A673 (cell line): ENCODE results near the gene SPEM3. TPM values are rescaled to one million over a fixed set of nuclear protein-coding genes. Genes with fewer than 3 reads are reported as not detected.

Experiments used
- total RNA-seq: library from RNA; stranded (reverse); gene quantifications from 2 replicates; pipeline ENCODE4 v1.2.3, GENCODE V29; 2021

The SPEM3 gene
- total RNA-seq, 1 experiment from 2014 or later, result not detected

Other genes starting within 250 kb of the SPEM3 start
- gene ASGR1, start 249.5 kb upstream of the SPEM3 start, total RNA-seq, result 6.1 and 8.0 TPM in 2 replicates
- gene DLG4, start 209.0 kb upstream of the SPEM3 start, total RNA-seq, result 74.7 and 86.6 TPM in 2 replicates
- 425 and 509 TPM in 2 replicates for gene ACADVL, start 208.9 kb upstream of the SPEM3 start, total RNA-seq
- gene DVL2, start 194.3 kb upstream of the SPEM3 start, total RNA-seq, result 133 and 139 TPM in 2 replicates
- gene PHF23, start 189.4 kb upstream of the SPEM3 start, total RNA-seq, result 84.0 and 85.1 TPM in 2 replicates
- gene GABARAP, start 186.4 kb upstream of the SPEM3 start, total RNA-seq, result 296 and 314 TPM in 2 replicates
- gene CTDNEP1, start 177.1 kb upstream of the SPEM3 start, total RNA-seq, result 175 and 179 TPM in 2 replicates
- 123 and 128 TPM in 2 replicates for gene ELP5, start 176.6 kb upstream of the SPEM3 start, total RNA-seq
- 0.55 TPM in 1 of 2 replicates, not detected in the other for gene CLDN7, start 166.4 kb upstream of the SPEM3 start, total RNA-seq
- 0.67 and 1.6 TPM in 2 replicates for gene SLC2A4, start 147.1 kb upstream of the SPEM3 start, total RNA-seq
- gene YBX2, start 134.2 kb upstream of the SPEM3 start, total RNA-seq, result 0.77 and 1.6 TPM in 2 replicates
- gene EIF5A, start 121.2 kb upstream of the SPEM3 start, total RNA-seq, result 1,112 and 1,128 TPM in 2 replicates
- 116 and 133 TPM in 2 replicates for gene GPS2, start 113.5 kb upstream of the SPEM3 start, total RNA-seq
- 81.7 and 99.5 TPM in 2 replicates for gene NEURL4, start 99.5 kb upstream of the SPEM3 start, total RNA-seq
- gene ACAP1, start 92.3 kb upstream of the SPEM3 start, total RNA-seq, result 1.1 TPM in 2 replicates
- gene KCTD11, start 76.7 kb upstream of the SPEM3 start, total RNA-seq, result 3.8 TPM in 2 replicates
- gene TMEM95, start 73.7 kb upstream of the SPEM3 start, total RNA-seq, result not detected in 2 replicates
- 0.90 and 1.1 TPM in 2 replicates for gene TNK1, start 47.8 kb upstream of the SPEM3 start, total RNA-seq
- gene PLSCR3, start 34.3 kb upstream of the SPEM3 start, total RNA-seq, result 15.2 and 29.3 TPM in 2 replicates
- gene TMEM256, start 24.8 kb upstream of the SPEM3 start, total RNA-seq, result 57.6 and 91.6 TPM in 2 replicates
- gene NLGN2, start 21.0 kb upstream of the SPEM3 start, total RNA-seq, result 36.9 and 60.5 TPM in 2 replicates
- gene SPEM1, start 8.5 kb upstream of the SPEM3 start, total RNA-seq, result 0.43 and 0.55 TPM in 2 replicates
- 0.24 TPM in 1 of 2 replicates, not detected in the other for gene SPEM2, start 3.2 kb upstream of the SPEM3 start, total RNA-seq
- 3.2 and 4.7 TPM in 2 replicates for gene TMEM102, start 6.6 kb downstream of the SPEM3 start, total RNA-seq
- gene FGF11, start 10.7 kb downstream of the SPEM3 start, total RNA-seq, result 18.2 and 24.6 TPM in 2 replicates
- gene CHRNB1, start 16.2 kb downstream of the SPEM3 start, total RNA-seq, result 5.2 and 8.6 TPM in 2 replicates
- 17.7 and 21.0 TPM in 2 replicates for gene ZBTB4, start 50.8 kb downstream of the SPEM3 start, total RNA-seq
- not detected in 2 replicates for gene SLC35G6, start 52.6 kb downstream of the SPEM3 start, total RNA-seq
- 330 and 341 TPM in 2 replicates for gene POLR2A, start 55.5 kb downstream of the SPEM3 start, total RNA-seq
- 0.55 and 0.75 TPM in 2 replicates for gene TNFSF12, start 120.2 kb downstream of the SPEM3 start, total RNA-seq
- gene TNFSF13, start 129.9 kb downstream of the SPEM3 start, total RNA-seq, result 0.69 and 0.74 TPM in 2 replicates
- gene SENP3, start 133.1 kb downstream of the SPEM3 start, total RNA-seq, result 113 and 122 TPM in 2 replicates
- 1.6 and 1.8 TPM in 2 replicates for gene CD68, start 150.8 kb downstream of the SPEM3 start, total RNA-seq
- 133 and 149 TPM in 2 replicates for gene MPDU1, start 155.0 kb downstream of the SPEM3 start, total RNA-seq
- 0.87 and 1.3 TPM in 2 replicates for gene SOX15, start 161.2 kb downstream of the SPEM3 start, total RNA-seq
- gene FXR2, start 186.0 kb downstream of the SPEM3 start, total RNA-seq, result 101 TPM in 2 replicates
- 61.7 and 79.3 TPM in 2 replicates for gene SAT2, start 199.0 kb downstream of the SPEM3 start, total RNA-seq
- gene SHBG, start 201.3 kb downstream of the SPEM3 start, total RNA-seq, result 0.33 TPM in 1 of 2 replicates, not detected in the other
- 3.5 and 5.9 TPM in 2 replicates for gene ATP1B2, start 222.1 kb downstream of the SPEM3 start, total RNA-seq